ENCODE results near the gene ANKRD16.
"Not testable (repeated sequence)": the region's sequence is repeated elsewhere in the genome, so short reads cannot be mapped to it uniquely, and the experiment has no call there.

ANKRD16 gene

GRCh38 chr10:5827841-5828240, 61.9 kb downstream of the ANKRD16 start:
- no peak overlapping the region for H3K27ac ChIP-seq (replicated peaks)
- DNase-seq (ENCODE audit: low read depth in 1 of 2, low spot score in 1 of 2), result no peak
- no peaks in the 10 kb centered on the region for H3K27me3 ChIP-seq (ENCODE audit: insufficient read depth, poor library complexity, severe bottlenecking)
- TF ChIP-seq REST (IDR thresholded peaks at IDR 0.05; ENCODE audit: insufficient replicate concordance, low read depth) (no peak), SPI1 (IDR thresholded peaks at IDR 0.05; ENCODE audit: borderline replicate concordance, low read depth) (no peak), GABPA (IDR thresholded peaks at IDR 0.05; ENCODE audit: low read depth) (no peak), POLR2AphosphoS5 (IDR thresholded peaks at IDR 0.05; ENCODE audit: low read depth) (no peak)
- TF ChIP-seq, protein P1, sequence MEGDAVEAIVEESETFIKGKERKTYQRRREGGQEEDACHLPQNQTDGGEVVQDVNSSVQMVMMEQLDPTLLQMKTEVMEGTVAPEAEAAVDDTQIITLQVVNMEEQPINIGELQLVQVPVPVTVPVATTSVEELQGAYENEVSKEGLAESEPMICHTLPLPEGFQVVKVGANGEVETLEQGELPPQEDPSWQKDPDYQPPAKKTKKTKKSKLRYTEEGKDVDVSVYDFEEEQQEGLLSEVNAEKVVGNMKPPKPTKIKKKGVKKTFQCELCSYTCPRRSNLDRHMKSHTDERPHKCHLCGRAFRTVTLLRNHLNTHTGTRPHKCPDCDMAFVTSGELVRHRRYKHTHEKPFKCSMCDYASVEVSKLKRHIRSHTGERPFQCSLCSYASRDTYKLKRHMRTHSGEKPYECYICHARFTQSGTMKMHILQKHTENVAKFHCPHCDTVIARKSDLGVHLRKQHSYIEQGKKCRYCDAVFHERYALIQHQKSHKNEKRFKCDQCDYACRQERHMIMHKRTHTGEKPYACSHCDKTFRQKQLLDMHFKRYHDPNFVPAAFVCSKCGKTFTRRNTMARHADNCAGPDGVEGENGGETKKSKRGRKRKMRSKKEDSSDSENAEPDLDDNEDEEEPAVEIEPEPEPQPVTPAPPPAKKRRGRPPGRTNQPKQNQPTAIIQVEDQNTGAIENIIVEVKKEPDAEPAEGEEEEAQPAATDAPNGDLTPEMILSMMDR (IDR thresholded peaks at IDR 0.05; ENCODE audit: insufficient read depth, low read length), result no peak
- no peak overlapping the region for H3K4me3 ChIP-seq (replicated peaks; ENCODE audit: insufficient read depth, low read length)

GRCh38 chr10:5826511-5826910, 63.2 kb downstream of the ANKRD16 start:
- not testable (repeated sequence) for H3K27ac ChIP-seq (replicated peaks); H3K27me3 ChIP-seq (ENCODE audit: insufficient read depth, poor library complexity, severe bottlenecking); DNase-seq (ENCODE audit: low read depth in 1 of 2, low spot score in 1 of 2); H3K4me3 ChIP-seq (replicated peaks; ENCODE audit: insufficient read depth, low read length)

- DNase-seq (ENCODE audit: low read depth in 1 of 2, low spot score in 1 of 2), result peak in 1 of 2 experiments; percentile 7
- H3K4me3 ChIP-seq (replicated peaks; ENCODE audit: insufficient read depth, low read length), result no peak overlapping the region
- TF ChIP-seq SPI1 (IDR thresholded peaks at IDR 0.05; ENCODE audit: borderline replicate concordance, low read depth) (no peak), GABPA (IDR thresholded peaks at IDR 0.05; ENCODE audit: low read depth) (no peak), POLR2AphosphoS5 (IDR thresholded peaks at IDR 0.05; ENCODE audit: low read depth) (no peak), REST (IDR thresholded peaks at IDR 0.05; ENCODE audit: insufficient replicate concordance, low read depth) (no peak)
- TF ChIP-seq, protein P1 (IDR thresholded peaks at IDR 0.05; ENCODE audit: insufficient read depth, low read length), result no peak
- no peaks in the 10 kb centered on the region for H3K27me3 ChIP-seq (ENCODE audit: insufficient read depth, poor library complexity, severe bottlenecking)
- no peak overlapping the region for H3K27ac ChIP-seq (replicated peaks)
Observed at GRCh38 chr10:5818894-5819293, 70.8 kb downstream of the ANKRD16 start.

- no peaks in the 10 kb centered on the region for H3K27me3 ChIP-seq (ENCODE audit: insufficient read depth, poor library complexity, severe bottlenecking)
- DNase-seq (ENCODE audit: low read depth in 1 of 2, low spot score in 1 of 2), result no peak
- no peak overlapping the region for H3K27ac ChIP-seq (replicated peaks)
- no peak overlapping the region for H3K4me3 ChIP-seq (replicated peaks; ENCODE audit: insufficient read depth, low read length)
- TF ChIP-seq POLR2AphosphoS5 (IDR thresholded peaks at IDR 0.05; ENCODE audit: low read depth), result no peak
Observed at GRCh38 chr10:5818048-5818331, 71.7 kb downstream of the ANKRD16 start.

- TF ChIP-seq SPI1 (IDR thresholded peaks at IDR 0.05; ENCODE audit: borderline replicate concordance, low read depth) (no peak), REST (IDR thresholded peaks at IDR 0.05; ENCODE audit: insufficient replicate concordance, low read depth) (no peak), GABPA (IDR thresholded peaks at IDR 0.05; ENCODE audit: low read depth) (no peak), POLR2AphosphoS5 (IDR thresholded peaks at IDR 0.05; ENCODE audit: low read depth) (no peak)
- TF ChIP-seq, protein P1 (IDR thresholded peaks at IDR 0.05; ENCODE audit: insufficient read depth, low read length), result no peak
- no peaks in the 10 kb centered on the region for H3K27me3 ChIP-seq (ENCODE audit: insufficient read depth, poor library complexity, severe bottlenecking)
- no peak overlapping the region for H3K4me3 ChIP-seq (replicated peaks; ENCODE audit: insufficient read depth, low read length)
- no peak overlapping the region for H3K27ac ChIP-seq (replicated peaks)
- DNase-seq (ENCODE audit: low read depth in 1 of 2, low spot score in 1 of 2), result no peak
Observed at GRCh38 chr10:5817322-5818047, 72.2 kb downstream of the ANKRD16 start.

All from HL-60 (cell line).